ENCODE measurements around the gene TSHZ2. TPM values are rescaled to one million over a fixed set of nuclear protein-coding genes. Genes with fewer than 3 reads are reported as not detected.

The TSHZ2 gene
- total RNA-seq, 1 experiment from 2014 or later = not detected

GRCh38 chr20:53227523-53227922 is 255.4 kb downstream of the TSHZ2 start:
- no peak for DNase-seq (ENCODE audit: low spot score)

- no peak for DNase-seq (ENCODE audit: low spot score)
Observed at GRCh38 chr20:53231061-53231460, 258.9 kb downstream of the TSHZ2 start.

- DNase-seq (ENCODE audit: low spot score) = no peak
Observed at GRCh38 chr20:53237461-53237860, 265.3 kb downstream of the TSHZ2 start.

GRCh38 chr20:53238121-53238660 is 266.0 kb downstream of the TSHZ2 start:
- DNase-seq (ENCODE audit: low spot score) = no peak

- no peak for DNase-seq (ENCODE audit: low spot score)
Observed at GRCh38 chr20:53243152-53243551, 271.0 kb downstream of the TSHZ2 start.

GRCh38 chr20:53244711-53245110 is 272.6 kb downstream of the TSHZ2 start:
- DNase-seq (ENCODE audit: low spot score) = no peak

GRCh38 chr20:53245574-53245973 is 273.4 kb downstream of the TSHZ2 start:
- no peak for DNase-seq (ENCODE audit: low spot score)

GRCh38 chr20:53247468-53248103 is 275.4 kb downstream of the TSHZ2 start:
- no peak for DNase-seq (ENCODE audit: low spot score)

GRCh38 chr20:53250456-53250855 is 278.3 kb downstream of the TSHZ2 start:
- no peak for DNase-seq (ENCODE audit: low spot score)

GRCh38 chr20:53252002-53252401 is 279.8 kb downstream of the TSHZ2 start:
- no peak for DNase-seq (ENCODE audit: low spot score)

GRCh38 chr20:53253668-53254067 is 281.5 kb downstream of the TSHZ2 start:
- DNase-seq (ENCODE audit: low spot score) = no peak

- DNase-seq (ENCODE audit: low spot score) = no peak
Observed at GRCh38 chr20:53255102-53255710, 283.0 kb downstream of the TSHZ2 start.

GRCh38 chr20:53258741-53259140 is 286.6 kb downstream of the TSHZ2 start:
- no peak for DNase-seq (ENCODE audit: low spot score)

GRCh38 chr20:53260168-53260567 is 288.0 kb downstream of the TSHZ2 start:
- DNase-seq (ENCODE audit: low spot score) = no peak

GRCh38 chr20:53260591-53260990 is 288.4 kb downstream of the TSHZ2 start:
- DNase-seq (ENCODE audit: low spot score) = no peak

- peak; percentile 56 for DNase-seq (ENCODE audit: low spot score)
Observed at GRCh38 chr20:53262365-53262764, 290.2 kb downstream of the TSHZ2 start.

GRCh38 chr20:53263554-53264438 is 291.6 kb downstream of the TSHZ2 start:
- no peak for DNase-seq (ENCODE audit: low spot score)

- no peak for DNase-seq (ENCODE audit: low spot score)
Observed at GRCh38 chr20:53264604-53265003, 292.4 kb downstream of the TSHZ2 start.

GRCh38 chr20:53265304-53265875 is 293.2 kb downstream of the TSHZ2 start:
- DNase-seq (ENCODE audit: low spot score) = no peak

- no peak for DNase-seq (ENCODE audit: low spot score)
Observed at GRCh38 chr20:53269380-53269779, 297.2 kb downstream of the TSHZ2 start.

- DNase-seq (ENCODE audit: low spot score) = no peak
Observed at GRCh38 chr20:53270792-53271375, 298.7 kb downstream of the TSHZ2 start.

- DNase-seq (ENCODE audit: low spot score) = no peak
Observed at GRCh38 chr20:53274365-53274764, 302.2 kb downstream of the TSHZ2 start.
